Measurements from ENCODE around the gene GAS7. TPM values are rescaled to one million over a fixed set of nuclear protein-coding genes. Genes with fewer than 3 reads are reported as not detected.

The GAS7 gene
- total RNA-seq, 1 experiment from 2014 or later = 6.0 TPM

DNA sequence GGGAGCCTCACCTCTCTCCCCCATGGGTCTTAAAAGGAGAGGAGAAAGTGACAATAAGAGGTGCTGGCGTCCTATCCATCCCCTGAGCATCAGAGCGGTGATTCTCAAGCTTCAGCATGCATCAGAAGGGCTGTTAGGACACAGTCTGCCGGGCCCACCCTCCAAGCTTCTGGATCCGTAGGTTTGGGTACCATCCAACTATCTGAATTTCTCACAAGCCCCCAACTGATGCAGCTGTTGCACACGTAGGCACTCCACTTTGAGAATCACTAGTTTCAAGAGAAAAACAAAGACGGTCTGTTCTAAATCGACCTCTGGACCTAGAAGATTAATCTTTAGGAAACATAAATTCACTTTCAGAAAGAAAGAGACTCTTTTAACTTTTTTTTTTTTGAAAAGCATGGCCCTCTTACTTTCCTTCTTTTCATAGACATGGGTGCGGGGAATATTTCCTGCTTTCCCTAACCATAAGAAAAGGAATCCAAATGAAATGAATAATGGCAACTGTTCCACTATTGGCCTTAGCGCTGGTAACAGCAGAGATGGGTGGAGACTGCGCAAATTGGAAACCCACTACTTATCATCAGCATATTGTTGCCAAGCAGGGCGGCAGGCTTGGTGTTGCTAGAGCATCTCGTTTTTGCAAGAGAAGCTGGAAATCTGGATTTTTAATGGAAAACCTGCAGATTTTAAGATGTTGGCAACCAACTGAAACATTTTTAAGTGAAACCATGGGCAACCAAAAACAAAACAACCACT lies 144.4 kb downstream of the GAS7 start:
- TF ChIP-seq, protein P1, sequence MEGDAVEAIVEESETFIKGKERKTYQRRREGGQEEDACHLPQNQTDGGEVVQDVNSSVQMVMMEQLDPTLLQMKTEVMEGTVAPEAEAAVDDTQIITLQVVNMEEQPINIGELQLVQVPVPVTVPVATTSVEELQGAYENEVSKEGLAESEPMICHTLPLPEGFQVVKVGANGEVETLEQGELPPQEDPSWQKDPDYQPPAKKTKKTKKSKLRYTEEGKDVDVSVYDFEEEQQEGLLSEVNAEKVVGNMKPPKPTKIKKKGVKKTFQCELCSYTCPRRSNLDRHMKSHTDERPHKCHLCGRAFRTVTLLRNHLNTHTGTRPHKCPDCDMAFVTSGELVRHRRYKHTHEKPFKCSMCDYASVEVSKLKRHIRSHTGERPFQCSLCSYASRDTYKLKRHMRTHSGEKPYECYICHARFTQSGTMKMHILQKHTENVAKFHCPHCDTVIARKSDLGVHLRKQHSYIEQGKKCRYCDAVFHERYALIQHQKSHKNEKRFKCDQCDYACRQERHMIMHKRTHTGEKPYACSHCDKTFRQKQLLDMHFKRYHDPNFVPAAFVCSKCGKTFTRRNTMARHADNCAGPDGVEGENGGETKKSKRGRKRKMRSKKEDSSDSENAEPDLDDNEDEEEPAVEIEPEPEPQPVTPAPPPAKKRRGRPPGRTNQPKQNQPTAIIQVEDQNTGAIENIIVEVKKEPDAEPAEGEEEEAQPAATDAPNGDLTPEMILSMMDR (conservative IDR thresholded peaks at IDR 0.05) = no peak
- no peak overlapping the region for H2BK5ac ChIP-seq (ENCODE audit: insufficient read length, low read length)
- no peak overlapping the region for H4K8ac ChIP-seq (replicated peaks; ENCODE audit: insufficient read length, low read depth, low read length)
- H3K79me1 ChIP-seq (ENCODE audit: insufficient read depth, low read depth, low read length, poor library complexity, severe bottlenecking) = no peaks in the 10 kb centered on the region
- no peak overlapping the region for H3K14ac ChIP-seq (ENCODE audit: insufficient read depth, low read length)
- H3K4me3 Mint-ChIP-seq = no peak overlapping the region
- no peak overlapping the region for H3T11ph ChIP-seq (ENCODE audit: low read length)
- H2BK12ac ChIP-seq (ENCODE audit: insufficient read length, low read depth, low read length) = no peak overlapping the region
- DNase-seq = no peak
- no peak overlapping the region for H3K18ac ChIP-seq (ENCODE audit: insufficient read length, low read depth, low read length)
- H3K23ac ChIP-seq (ENCODE audit: insufficient read length, low read depth, low read length) = no peak overlapping the region
- H4K5ac ChIP-seq (ENCODE audit: insufficient read length, low read depth, low read length) = no peak overlapping the region
- no peak overlapping the region for H3K27ac ChIP-seq (ENCODE audit: insufficient read length, low read depth, low read length)
- H3K4me1 Mint-ChIP-seq = peaks cover 3 to 10% of the 10 kb centered on the region in 2 experiments; a peak in 3 of 4 replicates
- no peak overlapping the region for H3K4ac ChIP-seq (ENCODE audit: low read depth, low read length)
- no peak overlapping the region for H2AK5ac ChIP-seq (ENCODE audit: insufficient read length, low read length)
- H2BK15ac ChIP-seq (ENCODE audit: low read depth, low read length) = no peak overlapping the region
- no peaks in the 10 kb centered on the region for H3K79me2 ChIP-seq (ENCODE audit: insufficient read depth, low read length)
- H4K91ac ChIP-seq (ENCODE audit: insufficient read length, low read depth, low read length) = no peak overlapping the region
- no peak overlapping the region for H3K56ac ChIP-seq (ENCODE audit: insufficient read length, low read depth, low read length)
- no peak overlapping the region for H3K9ac ChIP-seq (ENCODE audit: extremely low read depth, insufficient read length, low read length)
- peaks cover 0 to 5% (median 2%) of the 10 kb centered on the region in 3 experiments; a peak in 3 of 7 replicates for H3K36me3 Mint-ChIP-seq (ENCODE audit: insufficient read depth in 1 of 3, low read depth in 3 of 3)
- H2BK20ac ChIP-seq (ENCODE audit: low read depth, low read length, poor library complexity, severe bottlenecking) = no peak overlapping the region
- H3K27ac Mint-ChIP-seq = peak overlapping the region in 1 of 3 experiments; percentile 40; a peak in 1 of 7 replicates
- H2BK120ac ChIP-seq (ENCODE audit: low read depth, low read length, poor library complexity, severe bottlenecking) = no peak overlapping the region
- no peaks in the 10 kb centered on the region for H3K4me1 ChIP-seq (ENCODE audit: insufficient read depth, low read length)
- no peaks in the 10 kb centered on the region for H4K20me1 ChIP-seq (ENCODE audit: control insufficient read depth, insufficient read depth, insufficient read length)
- no peaks in the 10 kb centered on the region for H3K9me3 ChIP-seq (ENCODE audit: control insufficient read depth, low read depth, low read length)
- WGBS (ENCODE audit: extremely low coverage, insufficient read length, low lambda C conversion rate) = no CpG with 5 or more reads among the region's 12 CpGs
- peaks cover 2% of the 10 kb centered on the region for H3K27me3 Mint-ChIP-seq (ENCODE audit: low read depth)
- H3K23me2 ChIP-seq (ENCODE audit: insufficient read length, low read depth, low read length, poor library complexity, severe bottlenecking) = no peaks in the 10 kb centered on the region
- peaks cover 2 to 7% of the 10 kb centered on the region in 2 experiments; a peak in 2 of 5 replicates for H3K9me3 Mint-ChIP-seq
- no peak overlapping the region for H3K4me2 ChIP-seq (ENCODE audit: insufficient read depth, insufficient read length, low read length)
- H3K27me3 ChIP-seq (ENCODE audit: insufficient read depth, low read length) = no peaks in the 10 kb centered on the region
- H2AFZ ChIP-seq (ENCODE audit: low read length) = no peak overlapping the region
